Prostate gland (tissue), 2 donors: Measurements from ENCODE around the gene CLRN3.

ENCODE experiments used
- CTCF ChIP-seq, 4 experiments: fragments of 200-600 bp in 2 of 4; fragments of 450-650 bp in 2 of 4; sonication (generic) in 2 of 4; IDR thresholded peaks; 1 replicate in 3 of 4; 2 replicates in 1 of 4; pipeline ENCODE4 v1.5.1; 2016 to 2019; ENCODE audit warnings: antibody characterized with exemption in 4 of 4, mild to moderate bottlenecking in 2 of 4, moderate library complexity in 2 of 4
- POLR2A ChIP-seq: fragments of 450-650 bp; IDR thresholded peaks from one replicate; pipeline ENCODE4 v1.6.1; 2016; ENCODE audit warnings: antibody characterized with exemption, mild to moderate bottlenecking
- POLR2AphosphoS5 ChIP-seq: sonication (generic); formaldehyde crosslinking; IDR thresholded peaks from one replicate; pipeline ENCODE4 v1.6.1; 2017; ENCODE audit warnings: antibody characterized with exemption

DNA sequence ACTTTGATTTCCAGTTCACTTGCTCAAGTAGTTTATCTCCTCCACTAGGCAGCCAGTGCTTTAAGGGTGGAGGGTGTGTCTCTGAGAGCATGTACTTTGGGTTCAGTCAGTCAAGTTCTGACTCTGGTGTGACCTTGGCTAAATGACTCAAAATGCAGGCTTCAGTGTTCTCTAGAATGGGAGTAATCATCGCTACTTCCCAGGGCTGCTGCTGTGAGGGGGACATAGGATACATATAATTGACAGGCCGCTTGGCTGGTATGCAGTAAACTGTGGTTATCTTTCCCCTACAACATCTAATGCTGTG lies 17.7 kb upstream of the CLRN3 start:
- TF ChIP-seq CTCF (IDR thresholded peaks at IDR 0.05) (no peak), POLR2AphosphoS5 (no peak), POLR2A (no peak)
